ENCODE results near the gene RDH5. TPM values are rescaled to one million over a fixed set of nuclear protein-coding genes. Genes with fewer than 3 reads are reported as not detected.
"Not testable (repeated sequence)": the region's sequence is repeated elsewhere in the genome, so short reads cannot be mapped to it uniquely, and the experiment has no call there.

The RDH5 gene
- total RNA-seq, 1 experiment from 2014 or later: 3.2 TPM

GRCh38 chr12:55745361-55746173 is 25.4 kb downstream of the RDH5 start:
- DNase-seq (ENCODE audit: low read depth): no peak

GRCh38 chr12:55746174-55746912 is 26.1 kb downstream of the RDH5 start:
- no peak for DNase-seq (ENCODE audit: low read depth)

GRCh38 chr12:55746913-55747231 is 26.7 kb downstream of the RDH5 start:
- DNase-seq (ENCODE audit: low read depth): no peak

GRCh38 chr12:55748230-55748993 is 28.2 kb downstream of the RDH5 start:
- DNase-seq (ENCODE audit: low read depth): no peak

GRCh38 chr12:55755246-55755645 is 35.1 kb downstream of the RDH5 start:
- DNase-seq (ENCODE audit: low read depth): no peak

- DNase-seq (ENCODE audit: low read depth): no peak
Measured at GRCh38 chr12:55757701-55758100, 37.5 kb downstream of the RDH5 start.

GRCh38 chr12:55758575-55758974 is 38.4 kb downstream of the RDH5 start:
- not testable (repeated sequence) for DNase-seq (ENCODE audit: low read depth)

- no peak for DNase-seq (ENCODE audit: low read depth)
Measured at GRCh38 chr12:55760663-55761062, 40.5 kb downstream of the RDH5 start.

- DNase-seq (ENCODE audit: low read depth): no peak
Measured at GRCh38 chr12:55762646-55763045, 42.5 kb downstream of the RDH5 start.

GRCh38 chr12:55765736-55766290 is 45.6 kb downstream of the RDH5 start:
- DNase-seq (ENCODE audit: low read depth): no peak

- DNase-seq (ENCODE audit: low read depth): no peak
Measured at GRCh38 chr12:55767156-55767555, 47.0 kb downstream of the RDH5 start.

GRCh38 chr12:55771736-55772135 is 51.5 kb downstream of the RDH5 start:
- DNase-seq (ENCODE audit: low read depth): no peak

Other genes starting within 250 kb of the RDH5 start
- not detected in 2 replicates for gene OR6C68, start 228.0 kb upstream of the RDH5 start, total RNA-seq (2014; rRNA removed; shearing (Covaris generic))
- not detected in 2 replicates for gene OR6C4, start 170.8 kb upstream of the RDH5 start, total RNA-seq (2014; rRNA removed; shearing (Covaris generic))
- not detected in 2 replicates for gene OR2AP1, start 147.9 kb upstream of the RDH5 start, total RNA-seq (2014; rRNA removed; shearing (Covaris generic))
- gene OR10P1, start 83.5 kb upstream of the RDH5 start, total RNA-seq (2014; rRNA removed; shearing (Covaris generic)): not detected in 2 replicates
- gene ITGA7, start 12.5 kb upstream of the RDH5 start, total RNA-seq (2014; rRNA removed; shearing (Covaris generic)): 4.2 and 7.9 TPM in 2 replicates
- 115 and 120 TPM in 2 replicates for gene BLOC1S1, start 4.3 kb upstream of the RDH5 start, total RNA-seq (2014; rRNA removed; shearing (Covaris generic))
- gene CD63, start 8.6 kb downstream of the RDH5 start, total RNA-seq (2014; rRNA removed; shearing (Covaris generic)): 1,074 and 1,218 TPM in 2 replicates
- gene GDF11, start 22.7 kb downstream of the RDH5 start, total RNA-seq (2014; rRNA removed; shearing (Covaris generic)): 3.9 and 7.1 TPM in 2 replicates
- 144 and 154 TPM in 2 replicates for gene SARNP, start 97.3 kb downstream of the RDH5 start, total RNA-seq (2014; rRNA removed; shearing (Covaris generic))
- 22.5 and 48.2 TPM in 2 replicates for gene ORMDL2, start 97.6 kb downstream of the RDH5 start, total RNA-seq (2014; rRNA removed; shearing (Covaris generic))
- gene DNAJC14, start 109.2 kb downstream of the RDH5 start, total RNA-seq (2014; rRNA removed; shearing (Covaris generic)): 34.5 and 42.3 TPM in 2 replicates
- gene MMP19, start 122.5 kb downstream of the RDH5 start, total RNA-seq (2014; rRNA removed; shearing (Covaris generic)): 1.5 and 2.9 TPM in 2 replicates
- gene PYM1, start 207.5 kb downstream of the RDH5 start, total RNA-seq (2014; rRNA removed; shearing (Covaris generic)): 26.8 and 28.0 TPM in 2 replicates
- gene DGKA, start 210.8 kb downstream of the RDH5 start, total RNA-seq (2014; rRNA removed; shearing (Covaris generic)): 21.7 and 31.3 TPM in 2 replicates
- 0.54 and 0.69 TPM in 2 replicates for gene PMEL, start 245.6 kb downstream of the RDH5 start, total RNA-seq (2014; rRNA removed; shearing (Covaris generic))
- gene CDK2, start 246.4 kb downstream of the RDH5 start, total RNA-seq (2014; rRNA removed; shearing (Covaris generic)): 112 and 148 TPM in 2 replicates